ENCODE results near the gene CUBN. TPM values are rescaled to one million over a fixed set of nuclear protein-coding genes. Genes with fewer than 3 reads are reported as not detected.

CUBN gene
- total and polyA plus RNA-seq, 3 experiments from 2014 or later, result 0.73 to 0.92 (median 0.83) TPM

DNA sequence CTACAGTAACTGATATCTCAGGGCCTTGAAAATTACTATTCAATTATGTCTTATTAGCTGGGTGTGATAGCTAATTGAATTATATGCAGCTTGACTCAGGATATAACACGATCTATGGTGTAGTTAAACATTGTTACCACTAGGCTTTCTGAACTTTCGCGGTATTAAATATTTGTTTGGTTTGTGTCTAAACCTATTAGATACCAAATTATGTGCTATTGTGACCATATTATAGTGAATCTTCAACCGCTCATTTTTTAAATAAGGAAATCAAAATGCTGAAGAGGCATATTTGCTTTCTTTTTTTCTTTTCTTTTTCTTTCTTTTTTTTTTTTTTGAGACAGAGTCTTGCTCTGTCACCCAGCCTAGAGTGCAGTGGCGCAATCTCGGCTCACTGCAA lies 213.1 kb downstream of the CUBN start:
- H3K27me3 Mint-ChIP-seq, result no peaks in the 10 kb centered on the region
- no peaks in the 10 kb centered on the region for H3K4me1 ChIP-seq (ENCODE audit: insufficient read depth, low read length)
- no peaks in the 10 kb centered on the region for H3K9me3 Mint-ChIP-seq
- H3K27ac Mint-ChIP-seq, result no peak overlapping the region
- no peak for DNase-seq
- no peak overlapping the region for H3K4me3 Mint-ChIP-seq
- H3K36me3 Mint-ChIP-seq, result peaks cover 22 to 34% (median 22%) of the 10 kb centered on the region in 3 donors
- ChIA-PET CTCF (no interaction called here), POLR2A (no interaction called here)
- no peak overlapping the region for H3K4me3 ChIP-seq (ENCODE audit: low read length)
- no peak overlapping the region for H3K27ac ChIP-seq (ENCODE audit: low read depth, low read length)
- no peaks in the 10 kb centered on the region for H3K27me3 ChIP-seq (ENCODE audit: insufficient read depth, low read length, poor library complexity, severe bottlenecking)
- H3K9me3 ChIP-seq (ENCODE audit: low read length), result no peaks in the 10 kb centered on the region
- H3K4me1 Mint-ChIP-seq, result no peaks in the 10 kb centered on the region
- no peaks in the 10 kb centered on the region for H3K36me3 ChIP-seq (ENCODE audit: insufficient read depth, low read length)

DNA sequence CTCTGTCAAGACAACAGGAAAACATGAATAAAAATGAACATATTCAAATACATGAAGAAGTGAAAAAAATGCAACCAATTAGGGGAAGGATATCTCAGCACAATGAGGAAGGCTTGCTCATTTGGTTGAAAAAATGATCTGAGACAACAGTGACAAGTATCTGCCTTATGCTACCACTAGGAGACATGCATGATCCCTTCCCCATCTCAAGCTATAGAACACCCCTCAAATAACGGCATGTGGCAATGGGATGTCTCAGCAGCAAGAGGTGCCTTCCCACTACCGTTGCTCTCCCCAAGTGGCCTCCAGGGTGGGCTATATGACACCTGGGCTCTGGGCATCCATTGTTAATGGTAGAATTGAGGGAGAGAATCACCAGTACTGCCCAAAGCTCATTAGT lies 214.3 kb downstream of the CUBN start:
- Mint-ChIP-seq H3K4me1 (no peaks in the 10 kb centered on the region), H3K36me3 (peaks cover 22 to 34% (median 22%) of the 10 kb centered on the region in 3 donors), H3K9me3 (no peaks in the 10 kb centered on the region), H3K27ac (peak overlapping the region in 3 of 8 donors; percentile 0 to 32 (median 21)), H3K27me3 (no peaks in the 10 kb centered on the region), H3K4me3 (no peak overlapping the region)
- DNase-seq, result no peak
- CTCF ChIA-PET, result interaction anchor here (1.0 kb wide), 1 partner anchor 285 kb away, joined by 3 read pairs; no protein-coding TSS in a partner anchor
- H3K4me3 ChIP-seq (ENCODE audit: low read length), result no peak overlapping the region
- POLR2A ChIA-PET, result no interaction called here
- no peak overlapping the region for H3K27ac ChIP-seq (ENCODE audit: low read depth, low read length)
- H3K27me3 ChIP-seq (ENCODE audit: insufficient read depth, low read length, poor library complexity, severe bottlenecking), result no peaks in the 10 kb centered on the region
- no peaks in the 10 kb centered on the region for H3K4me1 ChIP-seq (ENCODE audit: insufficient read depth, low read length)
- no peaks in the 10 kb centered on the region for H3K9me3 ChIP-seq (ENCODE audit: low read length)
- no peaks in the 10 kb centered on the region for H3K36me3 ChIP-seq (ENCODE audit: insufficient read depth, low read length)

DNA sequence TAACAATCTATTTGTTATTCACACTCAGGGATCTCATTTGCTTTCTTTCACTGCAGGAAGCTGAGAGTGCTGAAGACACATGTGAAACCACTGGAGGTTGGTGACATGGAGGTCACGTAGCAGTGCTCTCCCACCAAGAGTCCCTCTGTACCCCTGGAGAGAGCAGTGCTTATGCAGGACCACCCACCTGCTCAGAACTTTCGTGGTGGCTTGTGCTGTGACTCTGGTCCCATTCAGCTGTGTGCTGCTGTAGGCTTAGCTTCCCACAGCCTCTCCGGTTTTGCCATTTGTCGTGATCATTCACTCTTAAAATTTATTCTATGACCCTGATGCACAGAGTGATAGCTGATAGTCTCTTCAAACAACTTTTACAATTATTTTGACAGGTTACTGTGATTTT lies 216.3 kb downstream of the CUBN start:
- H3K4me1 ChIP-seq (ENCODE audit: insufficient read depth, low read length), result no peaks in the 10 kb centered on the region
- no peak overlapping the region for H3K4me3 ChIP-seq (ENCODE audit: low read length)
- Mint-ChIP-seq H3K4me3 (no peak overlapping the region), H3K9me3 (no peaks in the 10 kb centered on the region), H3K27ac (no peak overlapping the region), H3K27me3 (peaks cover 0 to 2% of the 10 kb centered on the region in 2 donors), H3K4me1 (no peaks in the 10 kb centered on the region), H3K36me3 (peaks cover 18 to 32% (median 22%) of the 10 kb centered on the region in 3 donors)
- CTCF ChIA-PET, result no interaction called here
- POLR2A ChIA-PET, result no interaction called here
- no peaks in the 10 kb centered on the region for H3K27me3 ChIP-seq (ENCODE audit: insufficient read depth, low read length, poor library complexity, severe bottlenecking)
- no peak for DNase-seq
- no peaks in the 10 kb centered on the region for H3K36me3 ChIP-seq (ENCODE audit: insufficient read depth, low read length)
- no peak overlapping the region for H3K27ac ChIP-seq (ENCODE audit: low read depth, low read length)
- no peaks in the 10 kb centered on the region for H3K9me3 ChIP-seq (ENCODE audit: low read length)

DNA sequence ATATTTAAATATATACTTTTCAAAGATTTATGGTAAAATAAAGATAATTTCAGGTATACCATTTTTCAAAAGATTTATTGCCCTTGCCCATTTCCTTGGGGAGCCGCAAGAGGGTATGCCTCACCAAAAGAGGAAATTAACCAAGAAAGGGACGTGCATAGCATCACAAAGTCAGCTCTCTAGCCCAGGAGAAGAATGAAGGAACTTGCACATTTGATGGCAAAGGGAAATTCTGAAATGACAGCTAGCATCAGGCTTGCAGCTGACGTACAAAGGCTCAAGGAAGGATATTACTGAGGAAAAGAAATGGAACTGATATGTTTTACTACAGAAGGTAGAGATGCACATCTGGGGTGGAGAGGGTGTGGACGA lies 218.8 kb downstream of the CUBN start:
- no peaks in the 10 kb centered on the region for H3K4me1 ChIP-seq (ENCODE audit: insufficient read depth, low read length)
- POLR2A ChIA-PET, result no interaction called here
- no peaks in the 10 kb centered on the region for H3K9me3 ChIP-seq (ENCODE audit: low read length)
- no peak overlapping the region for H3K27ac ChIP-seq (ENCODE audit: low read depth, low read length)
- DNase-seq, result no peak
- Mint-ChIP-seq H3K4me1 (no peaks in the 10 kb centered on the region), H3K9me3 (no peaks in the 10 kb centered on the region), H3K4me3 (no peak overlapping the region), H3K36me3 (peaks cover 11 to 30% (median 18%) of the 10 kb centered on the region in 3 donors), H3K27me3 (peaks cover 0 to 2% of the 10 kb centered on the region in 2 donors), H3K27ac (no peak overlapping the region)
- H3K4me3 ChIP-seq (ENCODE audit: low read length), result no peak overlapping the region
- no peaks in the 10 kb centered on the region for H3K27me3 ChIP-seq (ENCODE audit: insufficient read depth, low read length, poor library complexity, severe bottlenecking)
- CTCF ChIA-PET, result no interaction called here
- H3K36me3 ChIP-seq (ENCODE audit: insufficient read depth, low read length), result no peaks in the 10 kb centered on the region

DNA sequence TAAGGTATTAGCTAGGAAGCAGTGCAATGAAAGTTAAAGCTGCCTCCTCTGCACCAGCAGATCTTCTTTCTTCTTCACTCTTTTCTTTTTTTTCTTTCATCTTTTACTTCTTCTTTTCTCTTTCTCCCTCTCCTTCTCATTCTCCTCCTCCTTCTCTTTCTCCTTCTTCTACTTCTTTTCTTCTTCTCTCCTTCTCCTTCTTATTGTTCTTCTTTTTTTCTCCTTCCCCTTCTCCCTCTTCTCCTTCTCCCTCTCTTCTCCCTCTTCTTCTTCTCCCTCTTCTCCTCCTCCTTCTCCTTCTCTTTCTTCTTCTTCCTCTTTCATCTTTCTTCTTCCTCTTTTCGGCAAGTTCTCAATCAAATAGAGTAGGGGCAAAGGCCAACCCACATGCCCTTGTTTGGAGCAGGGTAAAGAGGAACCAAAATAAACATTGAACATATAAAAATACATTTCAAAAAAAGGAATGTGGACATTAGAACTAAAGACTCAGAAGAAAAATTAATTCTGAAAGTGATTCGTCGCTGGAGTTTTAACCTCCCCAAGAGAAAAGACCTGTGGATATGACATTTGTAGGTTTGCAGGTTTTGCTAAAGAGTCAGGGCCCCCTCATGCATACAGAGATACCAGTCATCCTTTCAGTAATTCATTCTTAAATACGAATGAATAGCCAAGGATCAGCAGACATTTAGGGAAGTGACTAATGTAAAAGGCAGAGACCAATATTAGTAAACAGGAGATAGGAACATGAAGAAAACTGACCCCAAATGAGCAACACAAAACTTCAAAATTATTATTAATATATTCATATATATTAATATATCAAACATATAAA lies 219.4 kb downstream of the CUBN start:
- Histone ChIP-seq H3K9me3 (ENCODE audit: low read length) (no peaks in the 10 kb centered on the region), H3K27ac (ENCODE audit: low read depth, low read length) (no peak overlapping the region), H3K27me3 (ENCODE audit: insufficient read depth, low read length, poor library complexity, severe bottlenecking) (no peaks in the 10 kb centered on the region), H3K36me3 (ENCODE audit: insufficient read depth, low read length) (no peaks in the 10 kb centered on the region), H3K4me3 (ENCODE audit: low read length) (no peak overlapping the region), H3K4me1 (ENCODE audit: insufficient read depth, low read length) (no peaks in the 10 kb centered on the region)
- Mint-ChIP-seq H3K9me3 (no peaks in the 10 kb centered on the region), H3K27me3 (peaks cover 0 to 2% of the 10 kb centered on the region in 2 donors), H3K27ac (peak overlapping the region in 3 of 8 donors; percentile 18 to 58 (median 35)), H3K36me3 (peaks cover 11 to 29% (median 15%) of the 10 kb centered on the region in 3 donors), H3K4me1 (no peaks in the 10 kb centered on the region), H3K4me3 (no peak overlapping the region)
- CTCF ChIA-PET, result interaction anchor here (1.2 kb wide), 1 partner anchor 9 kb away, joined by 3 read pairs; no protein-coding TSS in a partner anchor
- no peak for DNase-seq
- POLR2A ChIA-PET, result no interaction called here

DNA sequence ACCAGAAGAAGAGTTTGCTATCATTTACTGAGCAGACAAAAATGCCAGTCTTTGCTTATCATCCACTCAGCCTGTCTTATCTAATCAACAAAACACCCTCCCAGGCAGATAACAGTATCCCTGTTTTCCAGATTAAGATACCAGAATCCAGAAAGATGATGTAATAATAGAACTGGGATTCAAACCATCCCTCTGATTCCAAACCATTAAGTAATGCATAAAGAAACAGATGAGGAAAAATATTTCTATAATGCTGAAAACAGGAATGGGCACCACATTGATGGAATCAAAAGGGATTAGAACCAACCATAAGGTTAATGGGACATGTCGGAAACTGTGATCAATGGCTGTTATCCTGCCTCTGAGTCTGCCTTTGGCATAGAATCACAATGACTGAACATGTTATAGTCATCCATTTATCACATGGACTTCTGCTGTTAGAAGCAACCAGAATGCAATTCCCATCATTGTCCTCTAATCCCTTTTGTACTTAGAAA lies 220.3 kb downstream of the CUBN start:
- no peak for DNase-seq
- Mint-ChIP-seq H3K4me3 (no peak overlapping the region), H3K27ac (no peak overlapping the region), H3K27me3 (peaks cover 0 to 2% of the 10 kb centered on the region in 2 donors), H3K9me3 (no peaks in the 10 kb centered on the region), H3K36me3 (peaks cover 11 to 20% (median 11%) of the 10 kb centered on the region in 3 donors), H3K4me1 (no peaks in the 10 kb centered on the region)
- CTCF ChIA-PET, result interaction anchor here (1.2 kb wide), 1 partner anchor 9 kb away, joined by 3 read pairs; no protein-coding TSS in a partner anchor
- POLR2A ChIA-PET, result no interaction called here
- Histone ChIP-seq H3K4me1 (ENCODE audit: insufficient read depth, low read length) (no peaks in the 10 kb centered on the region), H3K9me3 (ENCODE audit: low read length) (no peaks in the 10 kb centered on the region), H3K27ac (ENCODE audit: low read depth, low read length) (no peak overlapping the region), H3K36me3 (ENCODE audit: insufficient read depth, low read length) (no peaks in the 10 kb centered on the region), H3K27me3 (ENCODE audit: insufficient read depth, low read length, poor library complexity, severe bottlenecking) (no peaks in the 10 kb centered on the region), H3K4me3 (ENCODE audit: low read length) (no peak overlapping the region)

DNA sequence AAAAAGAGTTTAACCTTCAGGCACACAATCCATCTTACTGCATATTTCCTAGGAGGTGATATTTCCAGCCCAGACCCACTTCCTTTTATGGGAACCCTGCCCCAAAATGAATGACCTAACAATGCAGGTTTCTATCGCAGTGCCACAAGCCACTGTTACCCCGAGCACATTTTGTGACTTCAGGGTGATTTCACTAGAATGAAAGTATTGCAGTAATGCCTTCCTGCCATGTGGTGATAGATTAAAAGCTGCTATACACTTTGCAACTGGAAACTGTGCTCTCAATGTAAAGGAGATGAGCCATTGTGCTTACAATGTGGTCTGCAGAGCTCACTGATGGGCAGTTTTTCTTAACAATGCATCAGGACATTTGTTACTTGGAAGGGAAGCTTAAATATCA lies 221.9 kb downstream of the CUBN start:
- DNase-seq, result no peak
- Mint-ChIP-seq H3K36me3 (peaks cover 5 to 12% (median 8%) of the 10 kb centered on the region in 3 donors), H3K27me3 (peaks cover 0 to 2% of the 10 kb centered on the region in 2 donors), H3K4me3 (no peak overlapping the region), H3K4me1 (peaks cover 1 to 3% (median 2%) of the 10 kb centered on the region in 3 donors), H3K9me3 (no peaks in the 10 kb centered on the region), H3K27ac (no peak overlapping the region)
- ChIA-PET CTCF (no interaction called here), POLR2A (no interaction called here)
- no peak overlapping the region for H3K4me3 ChIP-seq (ENCODE audit: low read length)
- no peaks in the 10 kb centered on the region for H3K27me3 ChIP-seq (ENCODE audit: insufficient read depth, low read length, poor library complexity, severe bottlenecking)
- H3K4me1 ChIP-seq (ENCODE audit: insufficient read depth, low read length), result no peaks in the 10 kb centered on the region
- no peaks in the 10 kb centered on the region for H3K9me3 ChIP-seq (ENCODE audit: low read length)
- H3K27ac ChIP-seq (ENCODE audit: low read depth, low read length), result no peak overlapping the region
- H3K36me3 ChIP-seq (ENCODE audit: insufficient read depth, low read length), result no peaks in the 10 kb centered on the region

DNA sequence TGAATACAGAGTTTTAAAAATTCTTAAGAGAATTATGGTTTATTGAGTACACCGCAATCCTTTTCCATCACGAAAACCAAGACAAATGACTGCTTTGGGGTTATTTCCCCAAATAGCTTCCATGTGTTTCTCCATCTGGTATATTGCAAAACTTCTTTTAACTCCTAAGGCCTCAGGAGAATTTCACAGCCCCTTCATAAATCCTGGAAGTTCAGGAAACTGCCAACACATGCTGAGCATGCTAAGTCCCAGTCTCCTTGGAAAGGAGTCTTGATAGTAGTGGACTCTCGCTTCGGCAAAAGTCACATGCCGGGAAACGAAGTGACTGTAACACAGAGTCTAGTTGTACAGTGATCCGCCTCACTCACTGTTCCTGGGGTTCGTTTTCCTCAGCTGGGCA lies 224.3 kb downstream of the CUBN start:
- no peaks in the 10 kb centered on the region for H3K27me3 ChIP-seq (ENCODE audit: insufficient read depth, low read length, poor library complexity, severe bottlenecking)
- H3K4me3 Mint-ChIP-seq, result no peak overlapping the region
- DNase-seq, result no peak
- no peaks in the 10 kb centered on the region for H3K36me3 ChIP-seq (ENCODE audit: insufficient read depth, low read length)
- H3K27ac ChIP-seq (ENCODE audit: low read depth, low read length), result no peak overlapping the region
- no peaks in the 10 kb centered on the region for H3K9me3 Mint-ChIP-seq
- no peaks in the 10 kb centered on the region for H3K9me3 ChIP-seq (ENCODE audit: low read length)
- POLR2A ChIA-PET, result no interaction called here
- peak overlapping the region in 1 of 8 donors; percentile 15 for H3K27ac Mint-ChIP-seq
- H3K4me1 ChIP-seq (ENCODE audit: insufficient read depth, low read length), result no peaks in the 10 kb centered on the region
- peaks cover 4 to 6% (median 6%) of the 10 kb centered on the region in 3 donors for H3K4me1 Mint-ChIP-seq
- H3K27me3 Mint-ChIP-seq, result peaks cover 0 to 2% of the 10 kb centered on the region in 2 donors
- no peak overlapping the region for H3K4me3 ChIP-seq (ENCODE audit: low read length)
- peaks cover 6 to 14% (median 10%) of the 10 kb centered on the region in 3 donors for H3K36me3 Mint-ChIP-seq
- CTCF ChIA-PET, result no interaction called here
